SK-N-SH (cell line): ENCODE results near the gene REPS2. TPM values are rescaled to one million over a fixed set of nuclear protein-coding genes. Genes with fewer than 3 reads are reported as not detected.

Experiments used
- CTCF ChIA-PET: fragments of 300-600, 350-600 bp; formaldehyde crosslinking; extraction: SDS; loops from one replicate; lab custom pipeline; 2021; lab: Yijun Ruan, JAX
- POLR2A ChIA-PET: fragments of 350-600 bp; sonication (Branson Sonifier 250); formaldehyde crosslinking; extraction: SDS; loops from one replicate; lab custom pipeline; 2020; ENCODE audit warnings: antibody characterized with exemption, inconsistent platforms; lab: Yijun Ruan, JAX
- DNase-seq: peaks from one replicate; pipeline ENCODE4 v3.0.0; 2012
- H2AFZ ChIP-seq: fragments of 200-600 bp; sonication (generic); 2 replicates; pipeline ENCODE4 v1.8.1; 2016; ENCODE audit warnings: antibody characterized with exemption, mild to moderate bottlenecking, low read depth
- H3F3A ChIP-seq: fragments of 200-600 bp; sonication (generic); replicated peaks from 2 replicates; pipeline ENCODE3; 2016; ENCODE audit warnings: antibody characterized with exemption, mild to moderate bottlenecking; ENCODE audit not compliant: insufficient read depth
- H3K27ac ChIP-seq, 2 experiments: fragments of 200-500 bp in 1 of 2; fragments of 200-600 bp in 1 of 2; sonication (Bioruptor generic) in 1 of 2; sonication (generic), shearing (Covaris generic) in 1 of 2; 2 replicates each; pipeline versions ENCODE4 v1.5.1 to v1.6.1; 2014 to 2016; ENCODE audit warnings: low read depth in 2 of 2, inconsistent platforms in 1 of 2, low read length in 1 of 2, mild to moderate bottlenecking in 1 of 2, mixed read lengths in 1 of 2
- H3K27me3 ChIP-seq: fragments of 200-600 bp; sonication (generic), shearing (Covaris generic); 2 replicates; pipeline ENCODE4 v1.6.1; 2016; ENCODE audit warnings: mixed run types; ENCODE audit not compliant: insufficient read depth
- H3K36me3 ChIP-seq, 2 experiments: fragments of 200-500 bp in 1 of 2; fragments of 200-600 bp in 1 of 2; sonication (Bioruptor generic) in 1 of 2; sonication (generic) in 1 of 2; replicated peaks in 1 of 2; 2 replicates each; pipeline versions ENCODE3 to v1.5.1; 2014 to 2016; ENCODE audit warnings: low read length in 1 of 2, mild to moderate bottlenecking in 1 of 2; ENCODE audit not compliant: insufficient read depth in 2 of 2, control insufficient read depth in 1 of 2
- H3K4me1 ChIP-seq, 2 experiments: fragments of 200-500 bp in 1 of 2; fragments of 200-600 bp in 1 of 2; sonication (Bioruptor generic) in 1 of 2; sonication (generic), shearing (Covaris generic) in 1 of 2; 2 replicates each; pipeline versions ENCODE4 v1.5.1 to v1.6.1; 2014 to 2016; ENCODE audit warnings: low read depth in 1 of 2, low read length in 1 of 2, mixed run types in 1 of 2; ENCODE audit not compliant: insufficient read depth in 2 of 2, control insufficient read depth in 1 of 2
- H3K4me2 ChIP-seq: fragments of 200-600 bp; sonication (generic), shearing (Covaris generic); 2 replicates; pipeline ENCODE4 v1.6.1; 2017; ENCODE audit warnings: mixed run types
- H3K4me3 ChIP-seq, 2 experiments: fragments of 200-500 bp in 1 of 2; fragments of 200-600 bp in 1 of 2; sonication (Bioruptor generic) in 1 of 2; sonication (generic), shearing (Covaris generic) in 1 of 2; 2 replicates each; pipeline versions ENCODE4 v1.5.1 to v1.8.1; 2014 to 2016; ENCODE audit warnings: low read depth in 2 of 2, inconsistent platforms in 1 of 2, low read length in 1 of 2, mild to moderate bottlenecking in 1 of 2, mixed read lengths in 1 of 2, moderate library complexity in 1 of 2
- H3K79me2 ChIP-seq: fragments of 200-600 bp; sonication (generic); 2 replicates; pipeline ENCODE4 v1.8.1; 2017; ENCODE audit warnings: mild to moderate bottlenecking; ENCODE audit not compliant: insufficient read depth
- H3K9ac ChIP-seq: fragments of 200-600 bp; sonication (generic); 2 replicates; pipeline ENCODE4 v1.6.1; 2017; ENCODE audit warnings: mixed run types
- H3K9me2 ChIP-seq: fragments of 200-600 bp; sonication (generic); 2 replicates; pipeline ENCODE4 v1.6.1; 2017; ENCODE audit warnings: mixed run types
- H3K9me3 ChIP-seq: fragments of 200-600 bp; sonication (generic); 2 replicates; pipeline ENCODE4 v1.6.1; 2017; ENCODE audit warnings: mixed run types, mild to moderate bottlenecking, moderate library complexity
- H4K20me1 ChIP-seq: fragments of 200-600 bp; sonication (generic); 2 replicates; pipeline ENCODE4 v1.6.1; 2017; ENCODE audit warnings: mild to moderate bottlenecking, mixed run types; ENCODE audit not compliant: insufficient read depth
- ELF1 ChIP-seq: IDR thresholded peaks from 2 replicates; pipeline ENCODE4 v1.4.0; 2012
- FOSL2 ChIP-seq: IDR thresholded peaks from 2 replicates; pipeline ENCODE4 v1.4.0; 2012; ENCODE audit warnings: low read depth, mild to moderate bottlenecking, moderate library complexity, borderline replicate concordance
- GATA2 ChIP-seq: sonication (generic); formaldehyde crosslinking; IDR thresholded peaks from 2 replicates; pipeline ENCODE4 v1.5.0; 2020; ENCODE audit warnings: mild to moderate bottlenecking, missing genetic modification reagents
- IRF3 ChIP-seq: fragments of 150-350 bp; IDR thresholded peaks from 2 replicates; pipeline ENCODE4 v1.6.1; 2016; ENCODE audit warnings: mild to moderate bottlenecking, low read depth, low read length
- JUND ChIP-seq: IDR thresholded peaks from 2 replicates; pipeline ENCODE4 v1.4.0; 2012
- MAX ChIP-seq: IDR thresholded peaks from 2 replicates; pipeline ENCODE4 v1.4.0; 2012; ENCODE audit warnings: low read depth
- MXI1 ChIP-seq: IDR thresholded peaks from 2 replicates; pipeline ENCODE4 v1.6.1; 2012; ENCODE audit warnings: mild to moderate bottlenecking, low read depth, low read length, improper control_type of control experiment
- NRF1 ChIP-seq: IDR thresholded peaks from 2 replicates; pipeline ENCODE4 v1.6.1; 2012; ENCODE audit warnings: low read depth, mild to moderate bottlenecking, low read length
- PBX3 ChIP-seq: IDR thresholded peaks from 2 replicates; pipeline ENCODE4; 2012
- RAD21 ChIP-seq: IDR thresholded peaks from 2 replicates; pipeline ENCODE4 v1.6.1; 2012; ENCODE audit warnings: mild to moderate bottlenecking, low read length
- RCOR1 ChIP-seq: fragments of 150-350 bp; IDR thresholded peaks from 2 replicates; pipeline ENCODE4 v1.6.1; 2017; ENCODE audit warnings: antibody characterized with exemption, low read length
- RXRA ChIP-seq: IDR thresholded peaks from 2 replicates; pipeline ENCODE4 v1.4.0; 2012; ENCODE audit warnings: low read depth, mild to moderate bottlenecking, borderline replicate concordance
- SMC3 ChIP-seq: IDR thresholded peaks from 2 replicates; pipeline ENCODE4 v1.6.1; 2012; ENCODE audit warnings: low read depth, low read length, improper control_type of control experiment
- YY1 ChIP-seq: IDR thresholded peaks from 2 replicates; pipeline ENCODE4 v1.4.0; 2012; ENCODE audit warnings: low read depth, mild to moderate bottlenecking
- WGBS: methylation state at CpG from one replicate; pipeline ENCODE4 v1.1.6; 2017; ENCODE audit warnings: low lambda C conversion rate; 5-methylcytosine and 5-hydroxymethylcytosine counted together
- polyA plus RNA-seq, 3 experiments: library from polyadenylated mRNA; depleted of rRNA; stranded (reverse); fragments of >200 nt; gene quantifications; 2 replicates each; pipeline ENCODE4 v1.2.3, GENCODE V29; 2012

REPS2 gene
- polyA plus RNA-seq, 1 of the 3 experiments (the other 2 are of a cell fraction), result 0.62 TPM

- Histone ChIP-seq H3K27ac (no peak overlapping the region), H3K9me2 (no peaks in the 10 kb centered on the region), H4K20me1 (no peaks in the 10 kb centered on the region), H3K4me2 (no peak overlapping the region), H3K9me3 (no peaks in the 10 kb centered on the region), H3K4me3 (no peak overlapping the region), H3K27me3 (peaks cover 7% of the 10 kb centered on the region; the same call in 1 of the 2 replicates), H3K4me1 (no peaks in the 10 kb centered on the region; a peak in 2 of 4 replicates), H3K36me3 (no peaks in the 10 kb centered on the region), H3K79me2 (no peaks in the 10 kb centered on the region), H3K9ac (no peak overlapping the region), H3F3A (no peaks in the 10 kb centered on the region), H2AFZ (no peak overlapping the region)
- DNase-seq, result no peak
- TF ChIP-seq FOSL2, result no peak
- TF ChIP-seq PBX3, result no peak
- no peak for TF ChIP-seq ELF1
- TF ChIP-seq MAX, result no peak
- no peak for TF ChIP-seq JUND
- no peak for TF ChIP-seq RAD21
- CTCF ChIA-PET, result no interaction called here
- POLR2A ChIA-PET, result no interaction called here
- 44% methylated on average over 3 of the region's 3 CpGs for WGBS
These were observed 14.4 kb upstream of the REPS2 start for GRCh38 chrX:16931855-16932575.

- ChIA-PET POLR2A (no interaction called here), CTCF (no interaction called here)
- Histone ChIP-seq H3K27ac (no peak overlapping the region), H3K4me3 (no peak overlapping the region), H3K4me1 (no peaks in the 10 kb centered on the region; a peak in 2 of 4 replicates), H3K9ac (no peak overlapping the region), H4K20me1 (no peaks in the 10 kb centered on the region), H3K9me3 (no peaks in the 10 kb centered on the region), H3F3A (no peaks in the 10 kb centered on the region), H3K79me2 (no peaks in the 10 kb centered on the region), H3K27me3 (peaks cover 7% of the 10 kb centered on the region; the same call in 1 of the 2 replicates), H3K36me3 (no peaks in the 10 kb centered on the region), H3K4me2 (no peak overlapping the region), H2AFZ (no peak overlapping the region), H3K9me2 (no peaks in the 10 kb centered on the region)
- DNase-seq, result no peak
- TF ChIP-seq YY1 (no peak), NRF1 (no peak), JUND (no peak), MAX (no peak), RCOR1 (no peak), SMC3 (no peak), RAD21 (no peak), MXI1 (no peak), GATA2 (no peak), IRF3 (no peak), FOSL2 (no peak), RXRA (no peak)
- WGBS, result 24% methylated on average over 3 of the region's 3 CpGs
These were observed 12.3 kb upstream of the REPS2 start for GRCh38 chrX:16934185-16934584.
